GM21619 (cell line): ENCODE results near the gene BLCAP.
A peak's percentile ranks its signal among the peaks of the same experiment; 100 is the strongest.
"Not testable (repeated sequence)": the region's sequence is repeated elsewhere in the genome, so short reads cannot be mapped to it uniquely, and the experiment has no call there.

Source experiments
- ATAC-seq: cut with Tn5 transposase; IDR thresholded peaks from one replicate; pipeline ENCODE4 v1.9.1; 2021; ENCODE audit not compliant: unreplicated experiment

Gene BLCAP, protein sequence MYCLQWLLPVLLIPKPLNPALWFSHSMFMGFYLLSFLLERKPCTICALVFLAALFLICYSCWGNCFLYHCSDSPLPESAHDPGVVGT

GRCh38 chr20:37527638-37528445 lies at the start of gene BLCAP:
Gene BLCAP, minus strand, starts transcription at chr20:37527876. Its CDS starts 8,702 bp downstream, at chr20:37519174.
- peak; percentile 67 for ATAC-seq

GRCh38 chr20:37577436-37577835 lies 49.8 kb upstream of the BLCAP start:
- ATAC-seq = not testable (repeated sequence)

GRCh38 chr20:37576911-37577310 lies 49.2 kb upstream of the BLCAP start:
- ATAC-seq = no peak

GRCh38 chr20:37575884-37576283 lies 48.2 kb upstream of the BLCAP start:
- no peak for ATAC-seq

GRCh38 chr20:37574199-37574890 lies 46.7 kb upstream of the BLCAP start:
- ATAC-seq = no peak

DNA sequence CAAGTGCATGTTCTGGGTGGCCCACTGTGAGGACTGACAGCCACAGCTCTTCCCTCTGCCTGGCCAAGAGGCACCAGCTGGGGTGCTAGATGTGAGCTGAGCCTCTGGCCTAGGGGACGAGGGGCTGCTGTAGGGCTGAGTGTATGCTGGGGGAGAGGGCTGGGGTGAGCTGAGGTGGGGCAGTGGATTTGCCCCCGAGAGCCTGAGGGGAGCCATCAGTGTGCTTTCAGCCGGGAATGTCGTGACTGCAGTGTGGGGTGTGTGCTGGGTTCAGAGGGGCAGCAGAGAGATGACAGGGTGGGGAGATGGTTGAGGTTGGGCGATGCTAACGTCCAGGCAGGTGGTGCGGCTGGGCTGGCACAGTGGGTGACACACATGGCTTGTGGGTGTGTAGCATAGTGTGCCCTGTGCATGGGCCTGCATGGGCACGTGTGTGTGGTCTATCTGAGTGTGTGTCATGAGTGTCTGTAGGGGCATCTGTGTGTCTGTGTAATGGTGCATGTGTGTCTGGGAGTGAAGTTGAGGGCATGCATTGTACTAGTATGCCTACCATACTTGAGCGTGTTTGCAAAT lies 46.0 kb upstream of the BLCAP start:
- no peak for ATAC-seq

DNA sequence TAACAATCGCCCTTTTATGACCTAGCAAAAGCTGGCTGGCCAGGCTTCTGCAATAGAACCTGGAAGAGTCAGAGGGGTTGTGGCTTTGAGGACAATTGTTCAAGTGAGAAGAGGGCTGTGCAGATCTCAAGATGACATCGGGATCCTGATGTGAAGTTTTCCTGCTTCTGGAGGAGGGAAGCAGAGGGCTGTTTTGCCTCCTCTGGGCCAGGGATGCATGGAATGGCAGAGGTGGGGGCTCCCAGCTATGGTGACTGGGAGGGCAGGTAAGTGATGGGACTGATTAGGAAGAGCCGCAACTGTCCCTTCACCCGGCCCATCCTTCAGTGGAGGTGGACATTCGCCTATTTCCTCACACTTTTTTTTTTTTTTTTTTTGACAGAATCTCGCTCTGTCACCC lies 43.4 kb upstream of the BLCAP start:
- ATAC-seq = no peak

DNA sequence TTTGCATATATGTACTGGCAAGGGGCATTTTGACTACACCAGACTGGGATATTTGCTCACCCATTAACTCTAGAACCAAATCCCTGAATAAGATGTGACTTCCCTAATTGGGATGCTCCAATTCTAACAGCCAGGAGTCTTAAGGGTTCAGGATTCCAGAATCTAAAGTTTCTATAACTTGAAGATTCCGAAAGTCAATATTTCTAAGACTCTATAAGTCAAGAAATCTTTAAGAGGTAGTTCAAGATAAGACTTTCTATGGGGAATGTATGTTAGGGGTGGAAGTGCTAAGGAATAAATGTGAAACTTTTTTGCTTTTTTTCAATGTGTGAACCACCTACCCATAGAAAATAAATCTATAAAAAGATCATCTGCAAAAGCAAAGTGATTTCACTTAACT lies 42.7 kb upstream of the BLCAP start:
- no peak for ATAC-seq

DNA sequence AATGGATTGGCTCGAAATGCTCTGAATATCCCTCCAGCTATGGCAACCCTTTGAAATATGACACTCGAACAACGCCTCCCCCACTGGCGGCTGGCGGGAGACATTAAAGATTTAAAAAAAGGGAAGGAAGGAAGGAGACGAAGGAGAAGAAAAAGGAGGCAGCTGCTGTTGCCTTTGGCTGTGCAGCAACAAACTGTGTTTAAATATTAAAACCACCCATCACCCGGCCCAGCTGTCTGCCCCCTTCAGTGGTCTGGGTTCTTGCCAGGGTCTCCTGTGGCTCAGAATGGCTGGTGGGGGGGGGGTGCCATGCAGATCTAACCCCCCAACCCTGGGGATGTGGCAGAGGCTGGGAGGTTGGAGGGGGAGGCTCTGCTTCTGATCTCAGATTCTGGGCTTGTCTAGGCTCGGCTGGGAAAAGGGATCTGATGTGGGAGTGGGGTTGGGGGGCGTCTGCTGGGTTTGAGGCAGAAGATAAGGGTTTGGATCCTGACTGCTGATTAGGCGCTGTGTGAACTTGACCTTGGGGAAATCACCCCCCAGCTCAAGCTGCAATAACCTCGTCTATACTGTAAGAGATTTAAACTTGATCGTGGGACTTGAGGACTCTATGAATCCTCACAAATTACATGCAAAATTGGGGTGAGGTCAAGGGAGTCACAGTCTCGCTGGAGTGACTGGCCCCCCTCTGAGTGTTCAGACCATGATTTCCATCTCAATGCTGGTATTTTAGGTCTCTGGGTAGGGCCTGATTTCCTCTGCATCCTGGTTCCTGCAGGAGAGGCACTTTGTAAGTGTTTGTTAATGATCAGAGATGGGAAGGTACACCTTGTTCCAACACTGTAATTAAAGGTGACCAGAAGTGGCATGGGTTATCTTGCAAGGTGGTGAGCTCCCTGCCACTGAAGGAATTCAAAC lies 40.3 kb upstream of the BLCAP start:
- no peak for ATAC-seq

DNA sequence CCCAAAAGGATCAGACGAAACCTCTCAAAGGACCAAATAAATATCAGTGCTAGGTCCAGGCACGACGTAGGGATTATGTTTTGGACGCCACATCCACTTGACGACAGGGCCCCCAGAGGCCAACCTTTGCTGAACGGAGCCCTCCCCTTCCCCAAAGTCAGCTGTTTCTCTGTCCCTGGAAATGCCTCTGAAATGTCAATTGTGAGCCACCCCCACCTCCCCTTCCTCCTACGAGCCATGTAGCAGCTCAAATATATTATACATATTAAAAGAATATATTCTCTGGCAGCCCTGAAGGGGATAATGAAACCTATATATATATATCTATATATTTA lies 39.6 kb upstream of the BLCAP start:
- ATAC-seq = no peak

GRCh38 chr20:37566590-37567330 lies 39.1 kb upstream of the BLCAP start:
- ATAC-seq = no peak

- no peak for ATAC-seq
Measured at GRCh38 chr20:37565134-37565811, 37.6 kb upstream of the BLCAP start.

DNA sequence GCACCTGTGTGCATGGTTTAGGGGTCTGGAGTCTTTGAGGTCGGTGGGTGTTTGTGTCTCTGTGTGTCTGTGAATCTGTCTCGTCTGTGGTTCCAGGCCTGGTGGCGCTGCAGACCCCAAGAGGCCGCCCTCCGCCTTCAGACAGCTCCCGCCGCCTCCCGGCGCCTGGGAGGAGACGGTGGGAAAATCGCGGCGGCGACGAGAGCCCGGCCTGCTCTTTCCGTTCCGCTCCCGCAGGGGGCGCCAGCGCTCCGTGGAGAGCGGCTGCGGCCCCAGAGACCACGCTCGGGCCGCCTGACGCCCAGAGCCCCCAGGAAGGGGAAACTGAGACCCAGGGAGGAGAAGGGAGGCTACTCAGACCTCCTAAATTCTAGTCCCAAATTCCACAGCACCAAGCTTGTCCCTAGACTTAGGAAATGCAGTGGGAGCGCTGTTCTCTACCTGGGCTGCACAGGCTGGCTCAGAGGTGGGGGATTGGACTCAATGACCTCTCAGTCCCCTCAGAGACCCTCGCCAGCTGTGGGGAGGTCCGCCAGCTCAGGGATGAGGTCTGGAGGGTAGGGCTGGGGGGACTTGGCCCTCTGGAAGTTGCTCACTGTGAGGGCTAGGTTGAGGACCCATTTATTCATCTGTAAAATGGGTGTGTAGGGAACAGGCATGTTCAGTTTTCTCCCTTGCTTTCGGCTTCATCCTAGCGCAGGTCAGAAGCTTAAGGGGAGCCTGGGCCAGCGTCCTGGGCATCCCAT lies 36.9 kb upstream of the BLCAP start:
- ATAC-seq = no peak

DNA sequence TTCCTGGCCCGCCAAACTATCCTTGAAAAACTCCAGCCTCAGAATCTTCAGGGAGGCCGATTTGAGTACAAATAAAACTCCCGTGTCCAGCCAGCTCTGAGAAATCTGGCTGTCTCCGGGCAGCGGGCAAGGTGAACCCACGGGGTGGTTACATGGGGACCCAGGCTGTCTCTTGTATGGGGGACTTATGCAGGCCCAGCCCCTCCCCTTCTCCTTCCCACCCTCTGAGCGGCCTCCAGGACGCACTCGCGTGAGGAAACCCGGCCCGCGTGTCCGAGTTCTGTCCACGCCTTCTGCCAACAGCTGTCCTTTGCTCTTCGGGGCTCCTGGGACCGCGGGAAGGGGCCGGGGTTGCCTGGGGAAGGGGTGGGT lies 36.3 kb upstream of the BLCAP start:
- ATAC-seq = no peak

GRCh38 chr20:37562695-37563480 lies 35.2 kb upstream of the BLCAP start:
- ATAC-seq = no peak

GRCh38 chr20:37560629-37561028 lies 33.0 kb upstream of the BLCAP start:
- no peak for ATAC-seq

DNA sequence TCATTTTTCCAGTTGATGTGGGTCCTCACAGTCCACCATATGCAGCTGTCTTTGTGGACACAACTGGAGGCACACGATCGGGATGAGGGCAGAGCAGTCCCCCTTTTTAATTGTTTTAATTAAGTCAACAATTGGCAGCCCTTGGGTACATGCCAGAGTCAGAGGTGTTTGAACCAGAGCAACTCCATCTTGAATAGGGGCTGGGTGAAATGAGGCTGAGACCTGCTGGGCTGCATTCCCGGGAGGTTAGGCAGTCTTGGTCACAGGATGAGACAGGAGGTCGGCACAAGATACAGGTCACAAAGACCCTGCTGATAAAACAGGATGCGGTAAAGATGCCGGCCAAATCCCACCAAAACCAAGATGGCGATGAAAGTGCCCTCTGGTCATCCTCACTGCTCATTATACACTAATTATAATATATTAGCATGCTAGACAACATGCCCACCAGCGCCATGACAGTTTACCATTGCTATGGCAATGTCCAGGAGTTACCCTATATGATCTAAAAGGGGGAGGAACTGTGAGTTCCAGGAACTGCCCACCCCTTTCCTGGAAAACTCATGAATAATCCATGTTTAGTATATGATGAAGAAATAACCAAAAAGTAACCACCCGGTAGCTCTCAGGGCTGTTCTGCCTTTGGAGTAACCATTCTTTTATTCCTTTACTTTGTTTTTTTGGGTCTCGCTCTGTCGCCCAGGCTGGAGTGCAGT lies 31.8 kb upstream of the BLCAP start:
- no peak for ATAC-seq

GRCh38 chr20:37558779-37559178 lies 31.1 kb upstream of the BLCAP start:
- no peak for ATAC-seq
